HepG2 (cell line): ENCODE results near the gene GPR31. TPM values are rescaled to one million over a fixed set of nuclear protein-coding genes. Genes with fewer than 3 reads are reported as not detected.

Experiments
- EP300 ChIP-seq, 3 experiments: sonication (generic) in 1 of 3; formaldehyde crosslinking in 1 of 3; IDR thresholded peaks; 2 replicates each; pipeline versions ENCODE4 v1.5.1 to v1.6.1; 2011 to 2020; ENCODE audit warnings: low read depth in 2 of 3, low read length in 2 of 3, borderline replicate concordance in 1 of 3, improper control_type of control experiment in 1 of 3, mild to moderate bottlenecking in 1 of 3, missing genetic modification reagents in 1 of 3, moderate library complexity in 1 of 3
- HMG20A ChIP-seq: IDR thresholded peaks from 2 replicates; pipeline ENCODE4 v1.6.1; 2016; ENCODE audit warnings: borderline replicate concordance
- HMGA1 ChIP-seq: sonication (generic); formaldehyde crosslinking; conservative IDR thresholded peaks from 2 replicates; pipeline ENCODE4 v1.4.0; 2020; ENCODE audit warnings: missing genetic modification reagents
- HNRNPUL1 ChIP-seq: fragments of 200-400 bp; formaldehyde crosslinking; IDR thresholded peaks from 2 replicates; pipeline ENCODE4 v1.6.1; 2017; ENCODE audit warnings: low read depth, mild to moderate bottlenecking, low read length, moderate library complexity
- PAX8 ChIP-seq: sonication (generic); formaldehyde crosslinking; IDR thresholded peaks from 2 replicates; pipeline ENCODE4 v1.8.0; 2022; ENCODE audit warnings: mild to moderate bottlenecking, missing genetic modification reagents, borderline replicate concordance
- RAD51 ChIP-seq: fragments of 450-650 bp; IDR thresholded peaks from 2 replicates; pipeline ENCODE4 v1.6.1; 2016; ENCODE audit warnings: borderline replicate concordance
- SIX1 ChIP-seq: sonication (generic); formaldehyde crosslinking; IDR thresholded peaks from 2 replicates; pipeline ENCODE4 v1.4.0; 2020; ENCODE audit warnings: missing genetic modification reagents, borderline replicate concordance
- XBP1 ChIP-seq: sonication (generic); formaldehyde crosslinking; IDR thresholded peaks from 2 replicates; pipeline ENCODE4 v1.5.0; 2020; ENCODE audit warnings: missing genetic modification reagents
- ZFP1 ChIP-seq: IDR thresholded peaks from 2 replicates; pipeline ENCODE4 v1.6.1; 2016
- ZNF160 ChIP-seq: sonication (generic); formaldehyde crosslinking; IDR thresholded peaks from 2 replicates; pipeline ENCODE4 v1.8.0; 2022; ENCODE audit warnings: mild to moderate bottlenecking, inconsistent platforms, missing genetic modification reagents
- ZNF724P ChIP-seq: sonication (generic); formaldehyde crosslinking; IDR thresholded peaks from 2 replicates; pipeline ENCODE4 v1.8.0; 2022; ENCODE audit warnings: missing genetic modification reagents, borderline replicate concordance
- polyA plus RNA-seq, 8 experiments: library from polyadenylated mRNA; depleted of rRNA in 3 of 8; stranded (reverse) in 7 of 8; unstranded in 1 of 8; fragments of >200 nt; fragmentation: Illumina TruSeq in 4 of 8; extraction: Trizol in 4 of 8; gene quantifications; 2 replicates each; pipeline versions ENCODE4 v1.2.1 to v1.2.3, GENCODE V29; 2011 to 2016; ENCODE audit warnings: low read depth in 4 of 8, missing spikeins in 1 of 8, mixed read lengths in 1 of 8; ENCODE audit not compliant: insufficient read depth in 1 of 8
- total RNA-seq, 5 experiments: library from RNA; depleted of rRNA; stranded (reverse); fragments of >200 nt; fragmentation: Illumina TruSeq; extraction: Trizol; gene quantifications; 2 replicates each; pipeline ENCODE4 v1.2.3, GENCODE V29; 2016; ENCODE audit warnings: low read depth in 1 of 5
- TF ChIP-seq, protein P1 (sequence below): sonication (generic); formaldehyde crosslinking; IDR thresholded peaks from 2 replicates; pipeline ENCODE4 v1.5.1; 2020; ENCODE audit warnings: missing genetic modification reagents, mild to moderate bottlenecking, borderline replicate concordance
- TF ChIP-seq, protein P2 (sequence below): sonication (generic); formaldehyde crosslinking; IDR thresholded peaks from 2 replicates; pipeline ENCODE4 v1.4.0; 2020; ENCODE audit warnings: mild to moderate bottlenecking, missing genetic modification reagents
- TF ChIP-seq, protein P3 (sequence below), 2 experiments: fragments of 450-650 bp in 1 of 2; sonication (generic) in 1 of 2; formaldehyde crosslinking; IDR thresholded peaks; 2 replicates each; pipeline versions ENCODE4 v1.5.0 to v1.8.0; 2020 to 2022; ENCODE audit warnings: mild to moderate bottlenecking in 1 of 2, missing genetic modification reagents in 1 of 2

Gene GPR31
- total and polyA plus RNA-seq, 2 of the 13 experiments (the other 11 are each of a cell fraction or from before 2014, with no cell fraction given), result not detected

DNA sequence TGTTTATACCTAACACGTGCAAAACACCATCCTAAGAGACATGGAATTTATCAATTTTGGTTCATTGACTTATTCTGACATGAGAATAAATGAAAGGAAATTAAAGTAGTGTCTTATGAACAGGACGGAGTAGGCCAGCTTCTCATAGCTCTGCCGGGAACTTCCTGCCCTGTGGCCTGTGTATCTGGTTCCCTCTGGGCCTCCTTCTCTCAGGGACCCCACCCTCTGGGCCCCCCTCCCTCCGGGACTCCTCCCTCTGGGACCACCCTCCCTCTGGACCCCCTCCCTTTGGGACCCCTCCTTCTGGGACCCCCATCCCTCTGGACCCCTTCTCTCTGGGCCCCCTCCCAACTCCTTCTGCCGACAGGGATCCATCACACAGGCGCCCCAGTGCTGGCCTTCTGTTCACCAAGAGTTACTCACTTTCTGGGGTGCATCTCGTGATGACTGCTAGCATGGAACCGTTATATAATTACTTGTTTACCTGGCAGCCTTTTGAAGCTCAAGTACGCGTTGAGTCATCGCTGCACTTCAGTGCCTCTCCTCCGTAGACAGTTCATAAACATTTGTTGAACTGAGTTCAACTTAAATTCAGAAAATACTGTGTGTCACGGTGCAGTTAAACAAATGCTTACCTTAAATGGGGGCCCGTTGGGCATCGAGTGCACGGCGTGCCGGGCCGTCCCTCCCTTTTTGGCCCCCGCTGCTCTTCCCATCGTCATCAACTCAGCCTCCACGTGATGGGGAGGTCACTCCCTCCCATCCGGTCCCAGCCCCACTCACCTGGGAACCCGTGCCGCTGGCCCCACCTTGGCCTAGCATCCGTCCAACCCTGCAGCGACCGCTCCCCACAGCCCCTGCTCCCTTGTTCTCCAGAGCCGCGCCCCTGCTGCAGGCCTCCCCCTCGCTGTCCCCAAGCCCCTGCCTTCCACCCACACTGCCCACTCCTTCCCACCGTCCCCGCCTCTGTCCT lies 26.8 kb downstream of the GPR31 start (continued):
- TF ChIP-seq, protein P1, sequence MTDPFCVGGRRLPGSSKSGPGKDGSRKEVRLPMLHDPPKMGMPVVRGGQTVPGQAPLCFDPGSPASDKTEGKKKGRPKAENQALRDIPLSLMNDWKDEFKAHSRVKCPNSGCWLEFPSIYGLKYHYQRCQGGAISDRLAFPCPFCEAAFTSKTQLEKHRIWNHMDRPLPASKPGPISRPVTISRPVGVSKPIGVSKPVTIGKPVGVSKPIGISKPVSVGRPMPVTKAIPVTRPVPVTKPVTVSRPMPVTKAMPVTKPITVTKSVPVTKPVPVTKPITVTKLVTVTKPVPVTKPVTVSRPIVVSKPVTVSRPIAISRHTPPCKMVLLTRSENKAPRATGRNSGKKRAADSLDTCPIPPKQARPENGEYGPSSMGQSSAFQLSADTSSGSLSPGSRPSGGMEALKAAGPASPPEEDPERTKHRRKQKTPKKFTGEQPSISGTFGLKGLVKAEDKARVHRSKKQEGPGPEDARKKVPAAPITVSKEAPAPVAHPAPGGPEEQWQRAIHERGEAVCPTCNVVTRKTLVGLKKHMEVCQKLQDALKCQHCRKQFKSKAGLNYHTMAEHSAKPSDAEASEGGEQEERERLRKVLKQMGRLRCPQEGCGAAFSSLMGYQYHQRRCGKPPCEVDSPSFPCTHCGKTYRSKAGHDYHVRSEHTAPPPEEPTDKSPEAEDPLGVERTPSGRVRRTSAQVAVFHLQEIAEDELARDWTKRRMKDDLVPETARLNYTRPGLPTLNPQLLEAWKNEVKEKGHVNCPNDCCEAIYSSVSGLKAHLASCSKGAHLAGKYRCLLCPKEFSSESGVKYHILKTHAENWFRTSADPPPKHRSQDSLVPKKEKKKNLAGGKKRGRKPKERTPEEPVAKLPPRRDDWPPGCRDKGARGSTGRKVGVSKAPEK (CRISPR knock-in tag), result no peak
- TF ChIP-seq, protein P2, sequence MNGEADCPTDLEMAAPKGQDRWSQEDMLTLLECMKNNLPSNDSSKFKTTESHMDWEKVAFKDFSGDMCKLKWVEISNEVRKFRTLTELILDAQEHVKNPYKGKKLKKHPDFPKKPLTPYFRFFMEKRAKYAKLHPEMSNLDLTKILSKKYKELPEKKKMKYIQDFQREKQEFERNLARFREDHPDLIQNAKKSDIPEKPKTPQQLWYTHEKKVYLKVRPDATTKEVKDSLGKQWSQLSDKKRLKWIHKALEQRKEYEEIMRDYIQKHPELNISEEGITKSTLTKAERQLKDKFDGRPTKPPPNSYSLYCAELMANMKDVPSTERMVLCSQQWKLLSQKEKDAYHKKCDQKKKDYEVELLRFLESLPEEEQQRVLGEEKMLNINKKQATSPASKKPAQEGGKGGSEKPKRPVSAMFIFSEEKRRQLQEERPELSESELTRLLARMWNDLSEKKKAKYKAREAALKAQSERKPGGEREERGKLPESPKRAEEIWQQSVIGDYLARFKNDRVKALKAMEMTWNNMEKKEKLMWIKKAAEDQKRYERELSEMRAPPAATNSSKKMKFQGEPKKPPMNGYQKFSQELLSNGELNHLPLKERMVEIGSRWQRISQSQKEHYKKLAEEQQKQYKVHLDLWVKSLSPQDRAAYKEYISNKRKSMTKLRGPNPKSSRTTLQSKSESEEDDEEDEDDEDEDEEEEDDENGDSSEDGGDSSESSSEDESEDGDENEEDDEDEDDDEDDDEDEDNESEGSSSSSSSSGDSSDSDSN (CRISPR knock-in tag), result peak; percentile 60
- peak; percentile 72; the same call in 1 of the 2 replicates for TF ChIP-seq ZFP1 (CRISPR knock-in tag)
- TF ChIP-seq RAD51, result peak; percentile 43; the same call in 1 of the 2 replicates
- TF ChIP-seq PAX8 (CRISPR knock-in tag), result no peak
- TF ChIP-seq XBP1 (CRISPR knock-in tag), result no peak
- TF ChIP-seq HMG20A (CRISPR knock-in tag), result peak; percentile 90; the same call in 1 of the 2 replicates
- TF ChIP-seq ZNF724P (CRISPR knock-in tag), result no peak; the same call in 1 of the 2 replicates
- TF ChIP-seq HMGA1 (CRISPR knock-in tag), result no peak
- TF ChIP-seq ZNF160, result no peak
- TF ChIP-seq EP300 (IDR thresholded peaks at IDR 0.05; ENCODE audit: low read depth in 2 of 2, low read length in 2 of 2), result peak in 1 of 2 experiments; percentile 86; a peak in 2 of 4 replicates
- TF ChIP-seq EP300 (CRISPR knock-in tag; IDR thresholded peaks at IDR 0.05; ENCODE audit: borderline replicate concordance), result peak; percentile 78; the same call in 1 of the 2 replicates
- peak; percentile 56; the same call in 1 of the 2 replicates for TF ChIP-seq SIX1 (CRISPR knock-in tag)
- TF ChIP-seq, protein P3, sequence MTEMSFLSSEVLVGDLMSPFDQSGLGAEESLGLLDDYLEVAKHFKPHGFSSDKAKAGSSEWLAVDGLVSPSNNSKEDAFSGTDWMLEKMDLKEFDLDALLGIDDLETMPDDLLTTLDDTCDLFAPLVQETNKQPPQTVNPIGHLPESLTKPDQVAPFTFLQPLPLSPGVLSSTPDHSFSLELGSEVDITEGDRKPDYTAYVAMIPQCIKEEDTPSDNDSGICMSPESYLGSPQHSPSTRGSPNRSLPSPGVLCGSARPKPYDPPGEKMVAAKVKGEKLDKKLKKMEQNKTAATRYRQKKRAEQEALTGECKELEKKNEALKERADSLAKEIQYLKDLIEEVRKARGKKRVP (CRISPR knock-in tag; IDR thresholded peaks at IDR 0.05), result peak in 1 of 2 experiments; percentile 62; a peak in 1 of 4 replicates
- TF ChIP-seq HNRNPUL1, result no peak
